PC-3 (cell line): ENCODE measurements around the gene KRTAP26-1. TPM values are rescaled to one million over a fixed set of nuclear protein-coding genes. Genes with fewer than 3 reads are reported as not detected.

Source experiments
- total RNA-seq: library from RNA; depleted of rRNA; stranded (reverse); fragments of >200 nt; gene quantifications from 2 replicates; pipeline ENCODE4 v1.2.3, GENCODE V29; 2014; rRNA removed

Gene KRTAP26-1
- total RNA-seq, 1 experiment from 2014 or later = not detected

Other genes with a start within 250 kb of the KRTAP26-1 start
- not detected in 2 replicates for gene CLDN17, start 153.5 kb downstream of the KRTAP26-1 start, total RNA-seq
- gene CLDN8, start 104.2 kb downstream of the KRTAP26-1 start, total RNA-seq = 0.46 and 1.5 TPM in 2 replicates
- gene KRTAP24-1, start 37.4 kb downstream of the KRTAP26-1 start, total RNA-seq = not detected in 2 replicates
- gene KRTAP25-1, start 30.8 kb downstream of the KRTAP26-1 start, total RNA-seq = not detected in 2 replicates
- not detected in 2 replicates for gene KRTAP27-1, start 17.4 kb upstream of the KRTAP26-1 start, total RNA-seq
- not detected in 2 replicates for gene KRTAP23-1, start 28.3 kb upstream of the KRTAP26-1 start, total RNA-seq
- gene KRTAP13-2, start 52.0 kb upstream of the KRTAP26-1 start, total RNA-seq = not detected in 2 replicates
- gene KRTAP13-1, start 75.7 kb upstream of the KRTAP26-1 start, total RNA-seq = not detected in 2 replicates
- not detected in 2 replicates for gene KRTAP13-3, start 105.6 kb upstream of the KRTAP26-1 start, total RNA-seq
- not detected in 2 replicates for gene KRTAP13-4, start 109.9 kb upstream of the KRTAP26-1 start, total RNA-seq
- gene KRTAP15-1, start 120.0 kb upstream of the KRTAP26-1 start, total RNA-seq = not detected in 2 replicates
- not detected in 2 replicates for gene KRTAP19-1, start 160.1 kb upstream of the KRTAP26-1 start, total RNA-seq
- not detected in 2 replicates for gene KRTAP19-2, start 167.1 kb upstream of the KRTAP26-1 start, total RNA-seq
- gene KRTAP19-3, start 171.7 kb upstream of the KRTAP26-1 start, total RNA-seq = not detected in 2 replicates
- not detected in 2 replicates for gene KRTAP19-4, start 176.8 kb upstream of the KRTAP26-1 start, total RNA-seq
- gene KRTAP19-5, start 181.8 kb upstream of the KRTAP26-1 start, total RNA-seq = not detected in 2 replicates
- gene KRTAP19-6, start 221.5 kb upstream of the KRTAP26-1 start, total RNA-seq = not detected in 2 replicates
- gene KRTAP19-7, start 241.0 kb upstream of the KRTAP26-1 start, total RNA-seq = not detected in 2 replicates